ENCODE results near the gene FTO.

Gene FTO

DNA sequence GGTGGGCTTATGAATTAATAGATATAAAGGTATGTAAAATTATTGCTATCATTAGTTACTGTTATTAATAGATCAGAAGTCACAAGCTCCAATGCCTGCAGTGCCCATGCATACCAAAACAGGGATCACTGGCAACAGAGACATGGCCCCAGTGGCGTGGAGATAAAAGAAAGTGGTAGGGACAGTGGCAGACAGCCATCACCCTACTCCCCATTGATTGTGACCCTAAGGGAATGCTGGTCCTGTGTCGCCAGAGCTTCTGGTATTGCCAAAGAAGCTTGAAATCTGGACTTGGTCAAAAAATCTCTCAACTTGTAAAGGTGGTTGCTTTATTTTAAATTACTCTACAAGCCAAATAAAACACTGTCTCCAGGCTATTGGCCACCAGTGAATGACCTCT lies 303.5 kb downstream of the FTO start:
- no peak for DNase-seq (ENCODE audit: low read depth)
- H3K4me3 ChIP-seq (ENCODE audit: low read depth, low read length) = no peak overlapping the region
- TF ChIP-seq, protein P1, sequence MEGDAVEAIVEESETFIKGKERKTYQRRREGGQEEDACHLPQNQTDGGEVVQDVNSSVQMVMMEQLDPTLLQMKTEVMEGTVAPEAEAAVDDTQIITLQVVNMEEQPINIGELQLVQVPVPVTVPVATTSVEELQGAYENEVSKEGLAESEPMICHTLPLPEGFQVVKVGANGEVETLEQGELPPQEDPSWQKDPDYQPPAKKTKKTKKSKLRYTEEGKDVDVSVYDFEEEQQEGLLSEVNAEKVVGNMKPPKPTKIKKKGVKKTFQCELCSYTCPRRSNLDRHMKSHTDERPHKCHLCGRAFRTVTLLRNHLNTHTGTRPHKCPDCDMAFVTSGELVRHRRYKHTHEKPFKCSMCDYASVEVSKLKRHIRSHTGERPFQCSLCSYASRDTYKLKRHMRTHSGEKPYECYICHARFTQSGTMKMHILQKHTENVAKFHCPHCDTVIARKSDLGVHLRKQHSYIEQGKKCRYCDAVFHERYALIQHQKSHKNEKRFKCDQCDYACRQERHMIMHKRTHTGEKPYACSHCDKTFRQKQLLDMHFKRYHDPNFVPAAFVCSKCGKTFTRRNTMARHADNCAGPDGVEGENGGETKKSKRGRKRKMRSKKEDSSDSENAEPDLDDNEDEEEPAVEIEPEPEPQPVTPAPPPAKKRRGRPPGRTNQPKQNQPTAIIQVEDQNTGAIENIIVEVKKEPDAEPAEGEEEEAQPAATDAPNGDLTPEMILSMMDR (conservative IDR thresholded peaks at IDR 0.05; ENCODE audit: low read depth, low read length) = no peak

GRCh38 chr16:54009464-54010176 lies 305.7 kb downstream of the FTO start:
- no peak for DNase-seq (ENCODE audit: low read depth)
- TF ChIP-seq, protein P1 (conservative IDR thresholded peaks at IDR 0.05; ENCODE audit: low read depth, low read length) = no peak
- no peak overlapping the region for H3K4me3 ChIP-seq (ENCODE audit: low read depth, low read length)

DNA sequence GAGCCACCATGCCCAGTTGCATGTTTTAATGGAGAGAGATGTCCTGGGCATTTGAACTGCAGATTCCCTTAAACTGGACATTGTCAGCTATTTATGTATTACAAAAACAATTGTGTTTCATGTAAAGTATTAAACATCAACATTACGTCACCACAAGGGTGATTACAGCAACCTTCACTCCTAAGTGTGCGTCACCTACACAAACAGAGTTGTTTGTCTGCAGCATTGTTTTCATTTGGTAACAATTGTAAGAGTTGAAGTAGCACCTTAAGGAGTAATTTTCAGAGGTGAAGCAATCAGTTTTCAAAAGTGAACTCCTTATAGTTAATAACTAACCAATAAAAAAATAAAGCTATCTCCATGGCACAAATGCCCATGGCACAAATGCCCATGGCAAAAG lies 311.2 kb downstream of the FTO start:
- DNase-seq (ENCODE audit: low read depth) = no peak
- H3K4me3 ChIP-seq (ENCODE audit: low read depth, low read length) = no peak overlapping the region
- TF ChIP-seq, protein P1 (conservative IDR thresholded peaks at IDR 0.05; ENCODE audit: low read depth, low read length) = no peak

GRCh38 chr16:54022362-54022761 lies 318.4 kb downstream of the FTO start:
- TF ChIP-seq, protein P1 (conservative IDR thresholded peaks at IDR 0.05; ENCODE audit: low read depth, low read length) = no peak
- no peak for DNase-seq (ENCODE audit: low read depth)
- H3K4me3 ChIP-seq (ENCODE audit: low read depth, low read length) = no peak overlapping the region

DNA sequence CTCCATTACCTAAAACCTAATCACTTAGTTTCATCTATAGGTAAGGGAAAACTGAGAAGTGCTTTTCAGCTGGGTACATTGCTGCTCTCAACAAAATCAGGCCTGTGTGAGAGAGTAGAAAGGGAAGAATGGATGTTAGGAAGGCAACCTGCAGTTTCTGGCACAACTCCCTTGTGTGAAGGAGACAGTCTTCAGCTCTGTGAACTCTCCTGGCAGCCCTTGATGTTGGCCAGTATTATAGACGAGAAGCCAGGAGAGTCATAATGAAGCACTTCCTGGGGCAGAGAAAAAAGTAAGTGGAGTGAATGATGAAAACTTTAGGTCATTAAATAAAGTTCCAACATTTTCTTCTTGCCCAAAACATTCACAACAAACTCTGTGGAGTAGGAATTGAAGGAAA lies 322.5 kb downstream of the FTO start:
- DNase-seq (ENCODE audit: low read depth) = peak; percentile 42
- H3K4me3 ChIP-seq (ENCODE audit: low read depth, low read length) = no peak overlapping the region
- TF ChIP-seq, protein P1 (conservative IDR thresholded peaks at IDR 0.05; ENCODE audit: low read depth, low read length) = no peak

GRCh38 chr16:54027062-54027461 lies 323.1 kb downstream of the FTO start:
- peak; percentile 78 for DNase-seq (ENCODE audit: low read depth)
- H3K4me3 ChIP-seq (ENCODE audit: low read depth, low read length) = no peak overlapping the region
- TF ChIP-seq, protein P1 (conservative IDR thresholded peaks at IDR 0.05; ENCODE audit: low read depth, low read length) = no peak

DNA sequence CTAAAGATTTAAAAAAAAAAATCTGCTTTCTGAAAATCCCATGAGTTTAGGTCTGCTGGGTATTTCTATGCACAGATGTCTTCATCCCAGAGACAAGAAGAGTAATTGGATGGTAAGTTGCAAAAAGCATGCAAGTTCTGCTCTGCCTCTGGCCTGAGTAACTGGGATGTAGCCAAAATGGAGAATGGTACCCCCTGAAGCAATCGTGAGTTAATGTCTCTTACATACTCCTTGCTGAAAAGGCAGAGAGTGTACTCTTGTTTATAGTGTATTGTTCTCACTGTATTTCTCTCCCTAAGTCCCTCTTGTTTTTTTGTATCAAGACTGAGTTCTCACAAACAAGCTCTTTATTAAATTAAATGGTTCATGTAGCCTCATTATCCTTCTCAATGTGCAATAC lies 323.6 kb downstream of the FTO start:
- TF ChIP-seq, protein P1 (conservative IDR thresholded peaks at IDR 0.05; ENCODE audit: low read depth, low read length) = no peak
- H3K4me3 ChIP-seq (ENCODE audit: low read depth, low read length) = no peak overlapping the region
- peak; percentile 53 for DNase-seq (ENCODE audit: low read depth)
